DND-41 (cell line): ENCODE results near the gene ZSWIM6.

Experiments used
- CTCF ChIP-seq: IDR thresholded peaks from 2 replicates; pipeline ENCODE4 v1.5.1; 2012; ENCODE audit warnings: borderline replicate concordance, low read length, moderate library complexity, mild to moderate bottlenecking; ENCODE audit not compliant: poor library complexity, severe bottlenecking; ENCODE audit errors: extremely low read depth
- EZH2 ChIP-seq: IDR thresholded peaks from 3 replicates; pipeline ENCODE4 v1.6.1; 2012; ENCODE audit warnings: borderline replicate concordance, low read depth, mild to moderate bottlenecking, moderate library complexity, low read length, inconsistent platforms; ENCODE audit not compliant: severe bottlenecking

GRCh38 chr5:61570767-61571166 is 238.7 kb downstream of the ZSWIM6 start:
- TF ChIP-seq CTCF (no peak), EZH2 (no peak)
